HUES48 (cell line): ENCODE measurements around the gene TFF3.

Source experiments
- H3K27ac ChIP-seq: one replicate; pipeline ENCODE4 v1.7.0; 2013; ENCODE audit warnings: low read depth, low read length, inconsistent platforms
- H3K27me3 ChIP-seq: 2 replicates; pipeline ENCODE4 v1.6.1; 2013; ENCODE audit warnings: mild to moderate bottlenecking, low read length; ENCODE audit not compliant: control insufficient read depth, insufficient read depth
- H3K36me3 ChIP-seq: 2 replicates; pipeline ENCODE4 v1.6.1; 2013; ENCODE audit warnings: low read length; ENCODE audit not compliant: control insufficient read depth, insufficient read depth
- H3K4me1 ChIP-seq: 2 replicates; pipeline ENCODE4 v1.6.1; 2013; ENCODE audit warnings: mild to moderate bottlenecking, low read length; ENCODE audit not compliant: control insufficient read depth, insufficient read depth
- H3K4me3 ChIP-seq: 2 replicates; pipeline ENCODE4 v1.5.1; 2013; ENCODE audit warnings: mild to moderate bottlenecking, low read depth, low read length
- H3K9ac ChIP-seq: 2 replicates; pipeline ENCODE4 v1.6.1; 2013; ENCODE audit warnings: mild to moderate bottlenecking, low read depth, low read length, moderate library complexity
- H3K9me3 ChIP-seq: 2 replicates; pipeline ENCODE4 v1.6.1; 2013; ENCODE audit warnings: low read length; ENCODE audit not compliant: control insufficient read depth, insufficient read depth

TFF3 gene

GRCh38 chr21:42315296-42315891 is at the start of gene TFF3:
TFF3 (minus strand) TSS chr21:42315409; CDS start chr21:42315374, 35 bp downstream.
- Histone ChIP-seq H3K4me3 (no peak within 1 kb of the TSS), H3K27ac (no peak within 1 kb of the TSS), H3K9me3 (no peaks in the 10 kb centered on the region), H3K27me3 (no peaks in the 10 kb centered on the region), H3K36me3 (no peaks in the 10 kb centered on the region), H3K9ac (no peak within 1 kb of the TSS), H3K4me1 (peaks cover 28% of the 10 kb centered on the region)

GRCh38 chr21:42364304-42364865 is 49.2 kb upstream of the TFF3 start:
- Histone ChIP-seq H3K36me3 (no peaks in the 10 kb centered on the region), H3K27me3 (no peaks in the 10 kb centered on the region), H3K4me3 (no peak overlapping the region), H3K4me1 (no peaks in the 10 kb centered on the region), H3K9ac (no peak overlapping the region), H3K27ac (no peak overlapping the region), H3K9me3 (peaks cover 7% of the 10 kb centered on the region; the same call in 1 of the 2 replicates)

GRCh38 chr21:42363312-42363711 is 48.1 kb upstream of the TFF3 start:
- no peak overlapping the region for H3K9ac ChIP-seq
- no peaks in the 10 kb centered on the region for H3K36me3 ChIP-seq
- H3K4me3 ChIP-seq, result no peak overlapping the region
- peaks cover 7% of the 10 kb centered on the region; the same call in 1 of the 2 replicates for H3K9me3 ChIP-seq
- H3K27ac ChIP-seq, result no peak overlapping the region
- no peaks in the 10 kb centered on the region for H3K27me3 ChIP-seq
- no peaks in the 10 kb centered on the region for H3K4me1 ChIP-seq

GRCh38 chr21:42362700-42363099 is 47.5 kb upstream of the TFF3 start:
- no peak overlapping the region for H3K4me3 ChIP-seq
- peaks cover 7% of the 10 kb centered on the region; the same call in 1 of the 2 replicates for H3K9me3 ChIP-seq
- no peaks in the 10 kb centered on the region for H3K27me3 ChIP-seq
- no peak overlapping the region for H3K27ac ChIP-seq
- H3K4me1 ChIP-seq, result no peaks in the 10 kb centered on the region
- no peaks in the 10 kb centered on the region for H3K36me3 ChIP-seq
- no peak overlapping the region for H3K9ac ChIP-seq

GRCh38 chr21:42362198-42362597 is 47.0 kb upstream of the TFF3 start:
- no peaks in the 10 kb centered on the region for H3K27me3 ChIP-seq

GRCh38 chr21:42361286-42361685 is 46.1 kb upstream of the TFF3 start:
- Histone ChIP-seq H3K9me3 (peaks cover 7% of the 10 kb centered on the region; the same call in 1 of the 2 replicates), H3K9ac (no peak overlapping the region), H3K27ac (no peak overlapping the region), H3K4me1 (no peaks in the 10 kb centered on the region), H3K27me3 (no peaks in the 10 kb centered on the region), H3K4me3 (no peak overlapping the region), H3K36me3 (no peaks in the 10 kb centered on the region)

More at GRCh38 chr21:42362198-42362597, 47.0 kb upstream of the TFF3 start:
- Histone ChIP-seq H3K27ac (no peak overlapping the region), H3K4me3 (no peak overlapping the region), H3K9me3 (peaks cover 7% of the 10 kb centered on the region; the same call in 1 of the 2 replicates), H3K4me1 (no peaks in the 10 kb centered on the region), H3K36me3 (no peaks in the 10 kb centered on the region), H3K9ac (no peak overlapping the region)

GRCh38 chr21:42360317-42360716 is 45.1 kb upstream of the TFF3 start:
- no peaks in the 10 kb centered on the region for H3K4me1 ChIP-seq
- peaks cover 7% of the 10 kb centered on the region; the same call in 1 of the 2 replicates for H3K9me3 ChIP-seq
- H3K27ac ChIP-seq, result no peak overlapping the region
- H3K36me3 ChIP-seq, result no peaks in the 10 kb centered on the region
- H3K27me3 ChIP-seq, result no peaks in the 10 kb centered on the region
- no peak overlapping the region for H3K9ac ChIP-seq
- H3K4me3 ChIP-seq, result no peak overlapping the region

GRCh38 chr21:42358937-42359336 is 43.7 kb upstream of the TFF3 start:
- peaks cover 7% of the 10 kb centered on the region; the same call in 1 of the 2 replicates for H3K9me3 ChIP-seq
- H3K27ac ChIP-seq, result no peak overlapping the region
- H3K4me3 ChIP-seq, result no peak overlapping the region
- H3K27me3 ChIP-seq, result no peaks in the 10 kb centered on the region
- no peaks in the 10 kb centered on the region for H3K4me1 ChIP-seq
- no peaks in the 10 kb centered on the region for H3K36me3 ChIP-seq
- no peak overlapping the region for H3K9ac ChIP-seq

GRCh38 chr21:42358261-42358660 is 43.1 kb upstream of the TFF3 start:
- Histone ChIP-seq H3K9me3 (peaks cover 7% of the 10 kb centered on the region; the same call in 1 of the 2 replicates), H3K27me3 (no peaks in the 10 kb centered on the region), H3K4me3 (no peak overlapping the region), H3K27ac (no peak overlapping the region), H3K9ac (no peak overlapping the region), H3K4me1 (no peaks in the 10 kb centered on the region), H3K36me3 (no peaks in the 10 kb centered on the region)

GRCh38 chr21:42357307-42357706 is 42.1 kb upstream of the TFF3 start:
- Histone ChIP-seq H3K9me3 (peaks cover 7% of the 10 kb centered on the region; the same call in 1 of the 2 replicates), H3K4me1 (no peaks in the 10 kb centered on the region), H3K27me3 (no peaks in the 10 kb centered on the region), H3K27ac (no peak overlapping the region), H3K9ac (no peak overlapping the region), H3K36me3 (no peaks in the 10 kb centered on the region), H3K4me3 (no peak overlapping the region)

GRCh38 chr21:42356650-42357049 is 41.4 kb upstream of the TFF3 start:
- H3K27me3 ChIP-seq, result no peaks in the 10 kb centered on the region
- H3K9me3 ChIP-seq, result peaks cover 7% of the 10 kb centered on the region; the same call in 1 of the 2 replicates
- H3K4me3 ChIP-seq, result no peak overlapping the region
- H3K36me3 ChIP-seq, result no peaks in the 10 kb centered on the region
- no peaks in the 10 kb centered on the region for H3K4me1 ChIP-seq
- no peak overlapping the region for H3K9ac ChIP-seq
- no peak overlapping the region for H3K27ac ChIP-seq
